Trophoblast cell (in vitro differentiated cells and primary cell): Measurements from ENCODE around the gene MAPKAPK2.

Experiments
- DNase-seq, 2 donors: peaks; one replicate each; pipeline ENCODE4 v3.0.0-alpha.2; 2016
- H2AFZ ChIP-seq: 2 replicates; pipeline ENCODE4 v1.6.1; 2013; ENCODE audit warnings: low read length, moderate library complexity, mild to moderate bottlenecking; ENCODE audit not compliant: insufficient read depth, poor library complexity
- H2AK5ac ChIP-seq: 2 replicates; pipeline ENCODE4 v1.6.1; 2013; ENCODE audit warnings: mild to moderate bottlenecking, low read length
- H2BK120ac ChIP-seq: 2 replicates; pipeline ENCODE4 v1.6.1; 2013; ENCODE audit warnings: low read length, mild to moderate bottlenecking, moderate library complexity; ENCODE audit not compliant: insufficient read depth, poor library complexity
- H2BK12ac ChIP-seq: 2 replicates; pipeline ENCODE4 v1.6.1; 2013; ENCODE audit warnings: mild to moderate bottlenecking, low read length, moderate library complexity
- H2BK5ac ChIP-seq: 2 replicates; pipeline ENCODE4 v1.6.1; 2013; ENCODE audit warnings: low read length, low read depth, moderate library complexity, mild to moderate bottlenecking; ENCODE audit not compliant: poor library complexity
- H3K14ac ChIP-seq: 2 replicates; pipeline ENCODE4 v1.6.1; 2013; ENCODE audit warnings: mild to moderate bottlenecking, low read length
- H3K18ac ChIP-seq: 2 replicates; pipeline ENCODE4 v1.6.1; 2013; ENCODE audit warnings: mild to moderate bottlenecking, low read length
- H3K23ac ChIP-seq: 2 replicates; pipeline ENCODE4 v1.6.1; 2013; ENCODE audit warnings: low read length
- H3K27ac ChIP-seq: 2 replicates; pipeline ENCODE4 v1.5.1; 2013; ENCODE audit warnings: low read depth, mild to moderate bottlenecking, inconsistent platforms, low read length, moderate library complexity
- H3K27me3 ChIP-seq: 2 replicates; pipeline ENCODE4 v1.6.1; 2013; ENCODE audit warnings: inconsistent platforms, mild to moderate bottlenecking, low read length, moderate library complexity; ENCODE audit not compliant: insufficient read depth
- H3K36me3 ChIP-seq, 2 experiments: 1 replicate in 1 of 2; 2 replicates in 1 of 2; pipeline ENCODE4 v1.6.1; 2013; ENCODE audit warnings: low read length in 2 of 2, mild to moderate bottlenecking in 2 of 2, moderate library complexity in 1 of 2; ENCODE audit not compliant: insufficient read depth in 2 of 2, control insufficient read depth in 1 of 2
- H3K4ac ChIP-seq: 2 replicates; pipeline ENCODE4 v1.6.1; 2013; ENCODE audit warnings: low read depth, mild to moderate bottlenecking, low read length, moderate library complexity
- H3K4me1 ChIP-seq, 2 experiments: 1 replicate in 1 of 2; 2 replicates in 1 of 2; pipeline ENCODE4 v1.6.1; 2013; ENCODE audit warnings: low read length in 2 of 2, mild to moderate bottlenecking in 2 of 2, moderate library complexity in 1 of 2; ENCODE audit not compliant: insufficient read depth in 2 of 2, control insufficient read depth in 1 of 2
- H3K4me2 ChIP-seq: 2 replicates; pipeline ENCODE4 v1.6.1; 2013; ENCODE audit warnings: inconsistent platforms, mild to moderate bottlenecking, low read length, moderate library complexity
- H3K4me3 ChIP-seq: 2 replicates; pipeline ENCODE4 v1.5.1; 2013; ENCODE audit warnings: mild to moderate bottlenecking, low read depth, low read length, inconsistent platforms
- H3K79me1 ChIP-seq: one replicate; pipeline ENCODE4 v1.6.1; 2013; ENCODE audit warnings: low read length
- H3K79me2 ChIP-seq: 2 replicates; pipeline ENCODE4 v1.6.1; 2013; ENCODE audit warnings: low read length, mild to moderate bottlenecking; ENCODE audit not compliant: control insufficient read depth, insufficient read depth, poor library complexity
- H3K9ac ChIP-seq: 2 replicates; pipeline ENCODE4 v1.6.1; 2013; ENCODE audit warnings: mild to moderate bottlenecking, low read length
- H3K9me3 ChIP-seq: 2 replicates; pipeline ENCODE4 v1.6.1; 2013; ENCODE audit warnings: low read depth, mild to moderate bottlenecking, control low read depth, inconsistent platforms, low read length; ENCODE audit not compliant: insufficient read depth
- H4K12ac ChIP-seq: 2 replicates; pipeline ENCODE4 v1.6.1; 2013; ENCODE audit warnings: low read depth, mild to moderate bottlenecking, low read length, moderate library complexity
- H4K8ac ChIP-seq: 2 replicates; pipeline ENCODE4 v1.6.1; 2013; ENCODE audit warnings: low read depth, mild to moderate bottlenecking, low read length, moderate library complexity
- H4K91ac ChIP-seq: one replicate; pipeline ENCODE4 v1.6.1; 2013; ENCODE audit warnings: low read depth, mild to moderate bottlenecking, low read length, moderate library complexity
- WGBS: extraction: QIAGEN DNeasy Blood & Tissue Kit; methylation state at CpG from one replicate; pipeline ENCODE4 v1.1.7; 2013; ENCODE audit warnings: missing lambda C conversion rate; ENCODE audit not compliant: insufficient read length, insufficient coverage; ENCODE audit errors: extremely low coverage; 5-methylcytosine and 5-hydroxymethylcytosine counted together

MAPKAPK2 gene

GRCh38 chr1:206657751-206658150 lies 27.0 kb upstream of the MAPKAPK2 start:
- no peak for DNase-seq
- H3K27me3 ChIP-seq, result peaks cover 5% of the 10 kb centered on the region
- no peak overlapping the region for H3K18ac ChIP-seq
- H3K14ac ChIP-seq, result no peak overlapping the region
- H3K4me2 ChIP-seq, result no peak overlapping the region
- no peak overlapping the region for H2AFZ ChIP-seq
- no peak overlapping the region for H3K4ac ChIP-seq
- H2BK120ac ChIP-seq, result no peak overlapping the region
- H2BK12ac ChIP-seq, result no peak overlapping the region
- no peaks in the 10 kb centered on the region for H3K4me1 ChIP-seq
- no CpG with 5 or more reads among the region's 6 CpGs for WGBS
- H4K12ac ChIP-seq, result no peak overlapping the region
- no peaks in the 10 kb centered on the region for H3K79me2 ChIP-seq
- no peak overlapping the region for H4K8ac ChIP-seq
- no peak overlapping the region for H4K91ac ChIP-seq
- H2BK5ac ChIP-seq, result no peak overlapping the region
- no peak overlapping the region for H3K9ac ChIP-seq
- no peak overlapping the region for H3K27ac ChIP-seq
- H2AK5ac ChIP-seq, result no peak overlapping the region
- no peaks in the 10 kb centered on the region for H3K36me3 ChIP-seq
- H3K4me3 ChIP-seq, result no peak overlapping the region
- H3K79me1 ChIP-seq, result no peaks in the 10 kb centered on the region
- H3K9me3 ChIP-seq, result peaks cover 1% of the 10 kb centered on the region
- no peak overlapping the region for H3K23ac ChIP-seq

- no peak overlapping the region for H4K12ac ChIP-seq
- H3K9ac ChIP-seq, result no peak overlapping the region
- H2AK5ac ChIP-seq, result no peak overlapping the region
- H4K91ac ChIP-seq, result no peak overlapping the region
- H3K79me2 ChIP-seq, result no peaks in the 10 kb centered on the region
- no peak overlapping the region for H2AFZ ChIP-seq
- H3K4me1 ChIP-seq, result no peaks in the 10 kb centered on the region
- no peak overlapping the region for H3K18ac ChIP-seq
- H3K4me2 ChIP-seq, result no peak overlapping the region
- H3K4me3 ChIP-seq, result no peak overlapping the region
- no peak overlapping the region for H2BK120ac ChIP-seq
- H4K8ac ChIP-seq, result no peak overlapping the region
- H3K27ac ChIP-seq, result no peak overlapping the region
- no CpG with 5 or more reads among the region's 22 CpGs for WGBS
- peaks cover 1% of the 10 kb centered on the region for H3K9me3 ChIP-seq
- peaks cover 5% of the 10 kb centered on the region for H3K27me3 ChIP-seq
- H3K4ac ChIP-seq, result no peak overlapping the region
- DNase-seq, result peak in 1 of 2 donors; percentile 44
- no peak overlapping the region for H2BK5ac ChIP-seq
- H3K79me1 ChIP-seq, result no peaks in the 10 kb centered on the region
- H3K36me3 ChIP-seq, result no peaks in the 10 kb centered on the region
- H3K23ac ChIP-seq, result no peak overlapping the region
- no peak overlapping the region for H2BK12ac ChIP-seq
- H3K14ac ChIP-seq, result no peak overlapping the region
These were observed 26.3 kb upstream of the MAPKAPK2 start for GRCh38 chr1:206658264-206658980.

GRCh38 chr1:206658981-206659273 lies 25.8 kb upstream of the MAPKAPK2 start:
- no peak for DNase-seq
- Histone ChIP-seq H3K79me2 (no peaks in the 10 kb centered on the region), H2AFZ (no peak overlapping the region), H3K4me3 (no peak overlapping the region), H3K9ac (no peak overlapping the region), H2BK12ac (no peak overlapping the region), H3K23ac (no peak overlapping the region), H3K4me2 (no peak overlapping the region), H3K9me3 (peaks cover 1% of the 10 kb centered on the region), H3K18ac (no peak overlapping the region), H3K36me3 (no peaks in the 10 kb centered on the region), H3K27me3 (peaks cover 5% of the 10 kb centered on the region), H3K27ac (no peak overlapping the region), H2AK5ac (no peak overlapping the region), H2BK120ac (no peak overlapping the region), H2BK5ac (no peak overlapping the region), H3K79me1 (no peaks in the 10 kb centered on the region), H3K4me1 (no peaks in the 10 kb centered on the region), H4K91ac (no peak overlapping the region), H3K14ac (no peak overlapping the region), H4K12ac (no peak overlapping the region), H3K4ac (no peak overlapping the region), H4K8ac (no peak overlapping the region)
- no CpG with 5 or more reads among the region's 7 CpGs for WGBS

GRCh38 chr1:206660136-206660535 lies 24.6 kb upstream of the MAPKAPK2 start:
- no peak for DNase-seq
- H2AK5ac ChIP-seq, result no peak overlapping the region
- H3K9ac ChIP-seq, result no peak overlapping the region
- no peak overlapping the region for H3K4me2 ChIP-seq
- H3K27ac ChIP-seq, result no peak overlapping the region
- H3K79me1 ChIP-seq, result no peaks in the 10 kb centered on the region
- no peak overlapping the region for H3K4ac ChIP-seq
- H3K4me3 ChIP-seq, result no peak overlapping the region
- no CpG with 5 or more reads among the region's 4 CpGs for WGBS
- H2BK12ac ChIP-seq, result no peak overlapping the region
- no peaks in the 10 kb centered on the region for H3K36me3 ChIP-seq
- H3K18ac ChIP-seq, result no peak overlapping the region
- no peak overlapping the region for H3K14ac ChIP-seq
- no peak overlapping the region for H4K91ac ChIP-seq
- H3K79me2 ChIP-seq, result no peaks in the 10 kb centered on the region
- H4K8ac ChIP-seq, result no peak overlapping the region
- H2BK120ac ChIP-seq, result no peak overlapping the region
- H3K23ac ChIP-seq, result no peak overlapping the region
- no peak overlapping the region for H2BK5ac ChIP-seq
- peaks cover 5% of the 10 kb centered on the region for H3K27me3 ChIP-seq
- no peak overlapping the region for H2AFZ ChIP-seq
- no peak overlapping the region for H4K12ac ChIP-seq
- H3K4me1 ChIP-seq, result no peaks in the 10 kb centered on the region
- H3K9me3 ChIP-seq, result peaks cover 1% of the 10 kb centered on the region
